Middle frontal gyrus (tissue), 1 donor: Measurements from ENCODE around the gene DOLPP1.

ENCODE experiments used
- DNase-seq: peaks from one replicate; pipeline ENCODE4 v3.0.0-alpha.2; 2015; ENCODE audit warnings: low spot score; ENCODE audit errors: extremely low spot score

The DOLPP1 gene

GRCh38 chr9:129138476-129139232 is 57.7 kb downstream of the DOLPP1 start:
- DNase-seq = no peak

GRCh38 chr9:129139233-129139992 is 58.5 kb downstream of the DOLPP1 start:
- DNase-seq = peak; percentile 76

GRCh38 chr9:129139993-129140396 is 59.1 kb downstream of the DOLPP1 start:
- peak; percentile 88 for DNase-seq
